NCI-H2081 (cell line): ENCODE measurements around the gene MLC1.

Experiments used
- DNase-seq, 2 experiments: peaks; one replicate each; lab custom pipeline; 2025; lab: John Stamatoyannopoulos, UW

Gene MLC1

DNA sequence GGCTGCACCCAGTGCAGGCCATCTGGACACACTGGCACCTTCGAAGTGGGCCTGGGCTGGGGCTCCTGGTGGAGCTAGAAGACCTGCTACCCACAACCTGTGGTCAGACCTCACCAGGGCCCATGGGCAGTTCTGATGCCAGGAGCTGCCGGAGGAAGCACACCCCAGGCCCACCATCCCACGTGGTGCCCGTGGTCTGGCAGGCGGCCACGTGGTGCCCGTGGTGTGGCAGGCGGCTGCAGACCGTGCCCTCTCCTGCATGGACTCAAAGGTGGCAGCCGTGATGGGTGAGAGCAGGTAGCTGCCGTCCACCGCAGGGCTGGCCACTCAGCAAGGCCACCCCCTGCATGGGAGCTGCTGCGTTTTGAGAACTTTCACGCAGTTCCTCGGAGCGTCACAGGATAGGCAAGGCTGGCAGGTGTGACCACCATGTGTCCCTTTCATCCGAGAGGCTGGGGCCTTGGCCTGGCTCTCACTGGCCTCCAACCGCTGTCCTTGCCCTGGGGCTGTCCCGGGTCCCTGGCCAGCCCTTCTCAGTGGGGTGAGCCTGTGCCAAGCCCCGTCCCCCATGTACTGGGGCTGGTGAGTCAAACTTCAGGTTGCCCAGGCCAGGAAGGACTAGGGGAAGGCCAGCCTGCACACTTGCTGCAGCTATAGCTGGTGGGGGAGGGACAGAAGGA is 68.8 kb downstream of the MLC1 start:
- no peak for DNase-seq

DNA sequence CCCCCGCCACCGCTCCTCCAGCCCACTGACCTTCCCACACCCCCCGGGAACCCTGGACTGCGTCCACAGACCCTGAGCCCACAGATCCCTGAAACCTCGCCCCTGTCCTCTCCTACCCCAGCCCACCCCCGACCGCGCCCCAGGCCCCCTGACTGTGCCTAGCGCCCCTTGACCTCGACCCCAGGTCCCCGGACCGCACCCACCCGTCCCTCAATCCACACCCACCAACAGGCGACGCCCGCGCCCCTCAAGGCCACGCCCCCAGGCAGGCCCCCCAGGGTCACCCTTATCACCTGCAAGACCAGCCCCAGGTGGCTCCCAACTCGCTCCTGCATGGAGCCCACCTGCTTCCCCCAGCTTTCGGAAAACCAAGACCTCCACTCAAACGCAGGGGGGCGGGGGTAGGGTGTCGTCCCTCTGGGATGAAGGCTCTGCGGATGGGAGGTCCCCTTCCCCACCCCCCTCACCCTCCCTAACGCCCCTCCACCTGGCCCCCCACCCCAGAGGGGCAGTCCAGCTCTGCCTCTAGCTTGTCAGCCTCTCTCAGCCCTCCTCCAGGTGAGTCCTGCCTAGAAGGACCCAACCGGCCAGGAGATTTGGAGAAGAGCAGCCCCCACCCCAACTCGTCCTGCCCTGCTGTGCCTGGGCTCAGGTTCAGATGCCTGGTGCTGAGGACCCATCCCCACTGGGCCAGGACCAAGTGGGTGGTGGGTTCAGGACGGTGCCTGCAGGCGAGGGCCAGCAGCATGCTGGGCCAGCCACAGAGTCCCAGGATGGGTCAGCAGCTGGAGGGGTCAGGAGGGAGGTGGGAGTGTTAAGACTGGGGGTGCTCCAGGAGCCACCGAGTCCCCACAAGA is 69.5 kb downstream of the MLC1 start:
- DNase-seq, result no peak

- no peak for DNase-seq
Observed at GRCh38 chr22:50014655-50015401, 70.4 kb downstream of the MLC1 start.

DNA sequence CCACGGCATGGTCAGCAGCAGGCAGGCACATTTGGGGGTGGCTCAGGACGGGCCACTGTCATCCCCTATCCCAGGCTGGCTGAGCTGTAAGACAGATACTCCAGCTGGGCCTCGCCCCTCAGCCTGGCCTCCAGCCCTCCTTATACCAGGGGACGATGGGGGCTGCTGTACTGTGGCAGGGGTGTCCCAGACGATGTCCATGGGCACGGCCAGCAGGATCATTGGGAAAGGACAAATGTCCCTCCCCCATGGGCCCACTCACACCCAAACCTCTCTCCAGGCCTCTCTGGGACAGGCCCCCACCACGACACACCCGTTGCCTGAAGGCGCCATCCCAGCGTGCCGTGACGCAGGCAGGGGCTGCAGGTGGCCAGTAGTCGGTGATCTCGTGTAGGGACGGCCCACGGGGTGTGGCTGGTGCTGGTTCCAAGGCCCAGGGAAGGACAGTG is 71.1 kb downstream of the MLC1 start:
- DNase-seq, result no peak

DNA sequence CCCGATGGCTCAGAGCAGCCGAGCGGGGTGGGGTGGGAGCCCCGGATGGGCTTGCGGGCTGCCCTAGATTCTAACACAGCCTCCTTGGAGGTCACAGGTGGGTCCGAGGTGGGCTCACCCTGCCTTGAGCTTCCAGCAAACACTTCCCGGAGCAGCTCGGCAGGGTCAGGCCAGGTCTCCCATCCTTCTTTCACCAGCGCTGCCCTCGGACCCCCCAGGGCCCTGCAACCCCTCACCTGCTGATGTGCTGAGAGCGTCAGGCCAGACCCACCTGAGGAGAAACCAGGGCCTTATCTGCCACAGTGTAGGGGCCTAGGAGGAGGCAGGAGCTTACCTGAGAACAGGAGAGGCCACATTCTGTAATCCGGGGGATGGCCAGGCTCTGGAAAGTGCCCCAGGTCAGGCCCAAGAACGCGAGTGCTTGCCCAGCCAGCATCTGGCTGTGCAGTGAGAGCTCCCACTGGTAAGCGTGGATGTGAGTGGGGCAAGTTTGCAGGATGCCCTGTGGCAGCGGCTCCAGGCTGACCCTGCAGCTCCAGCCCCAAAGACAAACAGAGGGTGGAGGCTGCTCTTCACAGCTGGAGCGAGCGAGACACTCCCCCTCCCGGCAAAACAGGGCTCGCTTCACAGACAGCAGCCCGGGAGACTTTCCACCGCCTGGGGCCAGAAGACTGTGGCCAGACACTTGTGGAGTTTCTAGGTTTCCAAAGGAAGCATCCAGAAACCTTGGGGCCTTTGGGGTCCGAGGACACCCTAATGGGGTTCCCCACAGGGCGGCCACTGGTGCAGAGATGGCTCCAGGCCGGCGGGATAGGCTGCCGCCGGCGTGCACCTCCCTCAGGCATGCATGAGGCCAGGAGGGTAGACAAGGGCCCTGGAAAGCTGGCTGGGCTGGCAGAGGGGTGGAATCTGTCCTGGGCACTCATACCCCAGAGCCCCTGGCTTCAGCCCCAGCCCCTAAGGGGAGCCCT is 72.7 kb downstream of the MLC1 start, which contains the start of gene IL17REL:
IL17REL (minus strand) TSS at position 555 of the 971 bp plus-strand sequence; CDS start at position 436, 119 bp downstream.
- no peak for DNase-seq

DNA sequence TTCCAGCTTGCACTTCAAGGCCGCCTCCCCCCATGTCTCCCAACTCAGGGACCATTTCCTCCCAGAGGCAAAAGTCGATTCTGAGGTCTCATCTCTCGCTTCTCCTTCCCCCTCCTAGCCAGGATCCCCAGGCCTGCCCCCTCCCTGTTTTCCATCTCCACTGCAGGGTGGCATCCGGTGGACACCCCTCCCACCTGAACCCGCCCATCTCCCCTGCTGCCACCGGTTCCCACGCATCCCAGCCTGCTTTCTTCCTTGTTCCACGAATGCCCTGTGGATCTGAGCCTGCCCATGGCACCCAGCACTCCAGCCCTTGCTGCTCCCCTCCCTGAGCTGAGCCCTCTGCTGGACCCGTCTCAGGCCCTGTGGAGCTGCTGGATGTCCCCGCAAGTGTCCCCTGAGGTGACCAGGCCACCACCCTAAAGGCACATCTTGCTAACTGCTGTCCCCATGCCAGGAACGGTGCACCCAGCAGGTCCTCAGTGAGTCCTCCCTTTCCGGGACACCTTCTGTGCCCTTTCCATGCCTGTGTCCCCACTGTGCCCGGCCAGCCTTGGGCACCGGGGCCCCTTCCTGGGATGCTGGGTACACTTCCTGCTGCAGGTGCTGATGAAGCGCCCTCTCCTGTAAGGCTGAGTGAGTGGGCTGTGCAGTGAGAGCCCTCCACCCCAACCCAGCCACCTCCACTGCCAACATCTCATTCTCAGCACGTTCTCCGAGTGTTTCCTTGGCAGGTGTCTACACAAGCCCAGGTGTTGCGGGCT is 73.6 kb downstream of the MLC1 start:
- DNase-seq, result no peak

- no peak for DNase-seq
Observed at GRCh38 chr22:50010676-50011446, 74.4 kb downstream of the MLC1 start.

DNA sequence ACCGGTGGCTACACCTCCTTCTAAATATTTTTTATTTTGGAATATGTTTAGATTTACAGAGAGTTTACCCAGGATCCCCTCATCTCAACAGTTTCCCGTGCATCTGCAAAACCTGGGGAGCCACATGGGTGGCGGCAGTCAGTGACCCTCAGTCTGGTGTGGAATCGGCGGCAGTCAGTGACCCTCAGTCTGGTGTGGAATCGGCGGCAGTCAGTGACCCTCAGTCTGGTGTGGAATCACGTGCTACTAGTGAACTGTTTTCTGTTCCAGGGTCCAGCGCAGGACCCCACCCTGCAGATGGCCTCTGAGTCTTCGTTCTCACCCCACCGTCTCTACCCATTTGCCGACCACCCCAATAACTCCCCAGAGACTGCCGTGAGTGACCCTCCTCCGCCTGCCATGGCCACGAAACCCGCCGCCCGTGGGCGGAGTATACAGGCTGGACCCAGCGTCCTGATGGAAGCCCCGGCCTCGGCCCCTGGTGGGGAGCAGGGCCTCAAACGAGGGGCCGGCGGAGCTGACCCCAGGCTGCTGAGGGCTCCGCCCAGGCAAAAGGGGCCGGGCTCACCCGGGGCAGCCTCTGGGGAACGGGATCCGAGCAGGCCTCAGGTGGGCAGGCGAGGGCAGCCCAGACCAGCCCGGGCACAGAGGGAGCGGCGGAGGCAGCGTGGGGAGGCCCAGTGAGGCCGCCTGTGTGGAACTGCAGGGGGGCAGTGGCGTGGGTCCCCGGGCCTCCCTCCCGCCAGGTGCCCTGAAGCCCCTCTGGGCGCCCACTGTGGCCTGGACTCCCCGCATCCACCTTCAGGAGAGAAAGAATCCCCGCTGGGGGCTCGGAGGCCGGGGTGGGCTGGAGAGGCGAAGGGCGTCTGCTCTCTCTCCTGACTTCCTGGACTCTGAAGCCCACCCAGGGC is 75.2 kb downstream of the MLC1 start:
- DNase-seq, result no peak
